ENCODE data around the gene CAB39.
A peak's percentile ranks its signal among the peaks of the same experiment; 100 is the strongest.
"Not testable (repeated sequence)": the region's sequence is repeated elsewhere in the genome, so short reads cannot be mapped to it uniquely, and the experiment has no call there.

CAB39 gene

DNA sequence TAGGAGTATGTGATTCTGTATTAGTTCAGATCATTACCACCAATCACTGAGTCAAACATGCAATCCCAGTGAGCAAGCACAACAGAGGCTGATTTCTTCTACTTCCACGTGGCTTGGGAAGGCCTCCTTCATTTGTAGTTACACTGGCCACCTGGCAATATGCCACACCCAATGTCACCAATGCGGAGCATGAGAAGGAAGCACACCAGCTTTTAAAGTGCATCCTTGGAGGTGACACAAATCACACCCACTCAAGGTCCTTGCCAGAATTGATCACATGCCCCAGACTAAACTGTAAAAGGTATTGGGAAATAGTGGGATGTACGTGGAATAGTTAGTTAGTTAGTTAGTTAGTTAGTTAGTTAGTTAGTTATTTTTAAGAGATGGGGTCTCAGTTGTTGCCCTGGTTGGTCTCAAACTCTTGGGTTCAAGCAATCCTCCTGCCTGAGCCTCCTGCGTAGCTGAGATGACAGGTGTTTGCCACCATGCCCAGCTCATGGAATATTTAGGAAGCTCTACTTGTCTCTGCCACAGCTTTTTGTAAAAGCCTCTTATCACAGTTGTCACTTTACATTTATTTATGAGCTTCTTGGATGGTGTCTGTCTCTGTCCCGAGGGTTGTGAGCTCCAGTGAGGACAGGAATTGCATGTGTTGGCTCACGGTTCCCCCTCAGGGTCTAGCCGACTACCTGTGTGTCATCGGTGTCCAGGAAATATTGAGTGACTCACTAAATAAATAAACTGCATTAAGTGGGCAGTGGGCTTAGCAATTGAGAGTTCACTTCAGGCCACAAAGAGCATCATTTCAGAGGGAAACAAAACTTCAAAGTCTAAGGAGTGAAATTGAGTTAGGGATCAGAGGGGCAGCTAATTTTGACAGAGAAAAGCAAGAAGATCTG, 28.1 kb upstream of the CAB39 start:
- no peak for DNase-seq

DNA sequence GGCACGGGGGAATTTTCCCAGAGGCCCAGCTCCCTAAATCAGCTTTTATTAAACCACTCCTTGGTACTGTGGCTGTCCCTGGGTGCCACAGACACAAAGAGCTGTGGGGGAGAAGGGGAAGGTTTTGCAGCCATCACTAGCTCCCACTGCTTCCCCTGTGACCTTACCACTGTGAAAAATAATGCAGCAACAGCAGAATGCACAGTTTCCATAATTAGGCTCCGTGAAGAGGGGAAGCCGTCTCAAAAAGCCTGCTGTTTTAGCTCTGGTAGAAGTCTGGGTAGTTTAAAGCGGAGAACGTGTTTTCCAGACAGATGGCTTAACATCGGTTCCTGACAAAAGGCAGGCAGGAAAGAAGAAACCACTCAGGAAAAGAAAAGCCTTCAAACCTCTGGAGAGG, 27.5 kb upstream of the CAB39 start:
- DNase-seq = no peak

DNA sequence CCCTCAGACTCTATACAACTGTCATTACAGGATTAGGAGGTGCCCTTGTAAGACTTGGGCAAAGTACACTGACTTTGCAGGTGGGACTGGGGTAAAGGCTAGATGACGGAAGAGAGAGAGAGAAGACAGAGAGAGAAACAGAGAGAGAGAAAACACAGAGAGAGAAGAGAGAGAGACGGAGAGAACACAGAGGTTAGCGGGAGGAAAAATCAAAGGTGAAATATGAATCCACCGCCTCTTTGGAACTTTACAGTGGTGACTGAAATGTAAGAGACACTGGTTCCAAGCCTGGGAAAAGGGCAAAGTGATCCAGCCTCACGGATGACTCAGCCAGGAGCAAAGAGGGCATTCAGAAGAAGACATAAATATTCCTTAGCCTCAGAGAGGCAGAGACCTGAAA, 25.1 kb upstream of the CAB39 start:
- no peak for DNase-seq

DNA sequence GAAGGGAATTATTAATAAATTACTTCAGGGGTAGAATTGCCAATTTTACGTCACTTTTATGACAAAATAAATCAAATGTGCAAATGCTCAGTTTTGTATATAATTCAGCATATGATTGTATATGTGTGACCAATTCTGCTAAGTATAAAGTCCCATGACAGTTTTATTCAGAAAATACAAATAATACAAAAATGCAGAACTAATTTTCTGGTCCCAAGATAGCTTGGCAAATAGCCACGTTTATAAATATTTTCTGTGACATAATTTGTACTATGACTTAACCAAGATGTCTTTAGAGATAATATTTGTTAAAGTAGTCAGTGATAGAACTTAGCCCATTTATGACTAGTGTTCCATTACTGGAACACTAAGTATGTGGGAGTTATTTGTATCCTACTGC, 24.2 kb upstream of the CAB39 start:
- no peak for DNase-seq

DNA sequence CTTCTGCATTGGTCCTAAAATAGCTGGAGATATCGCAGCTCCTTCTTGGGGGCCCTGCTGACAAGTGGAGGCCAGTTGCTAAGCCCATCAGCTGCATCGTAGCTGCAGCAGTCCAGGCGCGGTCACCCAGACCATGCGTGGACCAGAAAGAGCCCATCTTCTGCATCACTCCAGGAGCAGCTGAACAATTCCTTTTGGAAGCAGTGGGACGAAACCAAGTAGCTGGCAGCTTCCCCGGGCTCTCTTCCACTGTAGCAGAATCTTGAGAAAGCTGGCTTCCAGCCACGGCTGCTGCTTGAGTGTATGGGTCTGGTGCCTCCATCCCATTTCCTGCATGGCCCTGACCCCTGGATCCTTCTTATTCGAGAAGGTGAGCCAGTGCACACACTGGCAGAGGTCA, 22.2 kb upstream of the CAB39 start:
- no peak for DNase-seq

DNA sequence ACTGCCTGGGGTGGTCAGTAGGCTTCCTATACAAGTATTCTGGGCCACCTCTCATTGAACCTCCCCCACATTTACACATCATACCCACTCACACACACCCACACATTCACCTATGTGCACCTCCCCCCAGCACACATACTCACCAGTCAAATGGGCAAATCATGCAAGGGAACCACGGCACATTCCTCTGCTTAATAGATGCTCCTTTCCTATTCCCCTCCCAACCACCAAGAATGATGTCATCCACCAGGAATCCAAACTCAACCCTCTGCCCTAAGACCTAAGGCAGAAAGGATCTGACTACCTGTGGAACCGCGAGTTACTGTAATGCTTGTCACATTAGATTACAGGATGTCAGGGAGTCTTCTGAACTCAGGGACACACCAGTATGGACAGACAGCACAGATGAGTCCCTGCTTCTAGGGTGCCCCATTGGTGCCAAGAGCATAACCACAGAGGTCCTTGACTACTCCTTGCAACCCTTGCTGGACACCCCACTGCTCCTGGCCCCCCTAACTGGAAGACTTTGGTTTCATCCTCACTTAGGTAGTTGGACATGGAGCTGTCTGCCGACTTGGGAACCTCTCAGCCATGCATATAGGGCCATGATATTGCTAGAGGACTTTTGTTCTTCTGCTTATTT, 21.5 kb upstream of the CAB39 start:
- DNase-seq = no peak

DNA sequence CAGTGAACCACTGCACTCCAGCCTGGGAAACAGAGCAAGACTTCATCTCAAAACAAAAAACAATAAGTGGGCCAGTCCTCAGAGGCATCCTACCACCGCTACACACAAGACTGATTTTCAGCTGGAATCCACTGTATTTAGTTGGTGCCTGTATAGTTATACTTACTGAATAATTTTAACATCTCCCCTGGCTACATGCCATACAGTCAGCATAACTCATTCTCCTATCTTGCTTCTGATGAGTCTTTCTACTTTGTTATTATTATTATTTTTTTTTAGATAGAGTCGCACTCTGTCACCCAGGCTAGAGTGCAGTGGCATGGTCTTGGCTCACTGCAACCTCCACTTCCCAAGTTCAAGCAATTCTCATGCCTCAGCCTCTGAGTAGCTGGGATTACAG, 19.9 kb upstream of the CAB39 start:
- DNase-seq = no peak

DNA sequence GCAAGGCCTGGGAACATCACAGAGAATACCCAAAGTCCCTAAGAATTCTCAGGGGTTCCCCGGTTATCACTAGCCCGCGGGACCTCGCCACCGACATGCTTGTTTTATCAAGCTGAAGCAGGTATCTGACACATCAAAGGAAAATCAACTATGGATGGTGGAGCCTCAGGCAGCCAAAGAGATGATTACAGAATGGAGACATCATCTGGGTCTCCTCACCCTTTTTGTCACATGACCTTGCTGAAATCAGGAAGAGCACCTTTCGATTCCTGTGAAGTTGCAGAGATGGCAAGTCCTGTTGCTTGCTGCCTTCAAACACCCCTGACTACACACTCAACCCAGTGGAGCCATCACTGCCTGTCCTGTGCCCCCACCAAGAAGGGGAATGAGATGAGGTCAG, 19.2 kb upstream of the CAB39 start:
- no peak for DNase-seq

DNA sequence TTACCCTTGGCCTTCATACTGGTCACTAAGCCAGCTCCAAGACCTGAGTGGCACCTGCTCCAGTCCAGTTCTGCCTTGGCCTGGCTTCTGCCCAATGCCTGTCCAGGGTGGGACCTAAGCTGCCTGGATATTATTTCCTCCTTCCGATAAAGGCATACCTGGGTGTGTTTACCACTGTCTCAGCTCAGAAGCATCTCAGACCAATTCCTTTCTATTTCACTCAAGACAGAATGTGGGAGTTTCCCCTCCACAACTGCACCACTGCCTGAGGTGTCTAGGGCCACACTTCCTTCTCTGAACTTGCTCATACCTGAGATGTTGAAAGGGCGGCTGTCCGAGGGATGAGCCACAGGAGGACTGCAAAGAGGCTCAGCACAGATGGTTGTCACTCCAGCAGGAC, 18.4 kb upstream of the CAB39 start:
- no peak for DNase-seq

DNA sequence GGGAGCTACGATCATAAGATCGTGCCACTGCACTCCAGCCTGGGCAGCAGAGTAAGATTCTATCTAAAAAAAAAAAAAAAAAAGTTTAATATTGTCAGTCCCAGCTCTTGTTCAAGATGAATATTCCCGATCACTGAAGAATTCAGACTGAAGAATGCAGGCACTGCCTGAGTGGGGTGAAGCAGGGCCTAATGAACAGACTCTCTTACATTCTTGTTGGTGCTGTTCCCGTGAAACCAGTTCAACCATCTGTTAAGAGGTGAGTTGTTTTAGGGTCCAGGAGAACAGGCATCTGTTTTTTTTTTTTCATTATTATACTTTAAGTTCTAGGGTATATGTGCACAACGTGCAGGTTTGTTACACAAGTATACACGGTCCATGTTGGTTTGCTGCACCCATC, 17.1 kb upstream of the CAB39 start:
- no peak for DNase-seq

DNA sequence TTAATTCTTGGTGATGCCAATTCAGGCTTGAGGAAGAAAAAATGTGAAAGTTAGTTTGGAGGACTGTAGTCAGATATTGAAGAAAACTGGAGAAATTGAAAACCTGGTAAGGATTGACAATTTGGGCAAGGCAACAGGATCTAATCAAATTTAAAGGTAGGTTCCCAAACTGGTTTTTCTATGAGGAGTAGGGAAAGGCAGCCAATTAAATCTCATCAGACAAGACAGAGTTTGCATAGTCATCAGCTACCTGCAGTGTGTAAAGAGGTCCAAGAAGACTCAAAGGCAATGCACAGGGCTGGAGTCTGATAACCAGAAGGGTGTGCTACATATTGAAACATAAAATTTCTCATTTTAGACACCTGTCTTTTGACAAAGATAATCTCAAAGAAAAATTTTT, 16.0 kb upstream of the CAB39 start:
- DNase-seq = no peak

DNA sequence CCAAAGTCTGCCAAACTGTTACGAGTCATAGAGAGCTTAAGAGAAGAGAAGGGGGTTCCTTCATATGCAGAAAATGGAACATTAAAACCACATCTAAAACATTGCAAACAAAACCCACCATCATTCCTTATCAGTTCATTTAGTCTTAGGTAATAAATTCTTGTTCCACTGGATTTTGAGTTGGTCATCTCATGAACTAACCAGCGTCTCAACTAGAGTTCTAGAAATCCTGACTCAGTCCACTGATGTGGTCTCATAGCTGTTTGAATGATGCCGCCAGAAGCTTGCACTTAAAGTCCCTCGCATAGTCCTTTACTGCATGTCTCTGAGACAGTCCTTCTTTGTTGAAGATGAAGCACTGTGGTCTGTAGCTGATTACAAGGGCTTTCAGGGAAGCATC, 15.0 kb upstream of the CAB39 start:
- DNase-seq = no peak

DNA sequence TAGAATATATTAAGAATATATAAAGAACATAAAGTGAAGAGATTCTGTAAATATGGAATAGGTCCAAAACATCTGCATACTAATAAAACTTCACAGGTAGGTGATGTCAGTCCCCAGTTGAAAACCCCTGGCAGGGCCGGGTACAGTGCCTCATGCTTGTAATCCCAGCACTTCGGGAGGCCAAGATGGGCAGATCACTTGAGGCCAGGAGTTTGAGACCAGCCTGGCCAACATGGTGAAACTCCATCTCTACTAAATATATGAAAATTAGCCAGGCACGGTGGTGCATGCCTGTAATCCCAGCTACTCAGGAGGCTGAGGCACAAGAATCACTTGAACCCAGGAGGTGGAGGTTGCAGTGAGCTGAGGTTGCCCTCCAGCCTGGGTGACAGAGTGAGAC, 13.9 kb upstream of the CAB39 start:
- not testable (repeated sequence) for DNase-seq

DNA sequence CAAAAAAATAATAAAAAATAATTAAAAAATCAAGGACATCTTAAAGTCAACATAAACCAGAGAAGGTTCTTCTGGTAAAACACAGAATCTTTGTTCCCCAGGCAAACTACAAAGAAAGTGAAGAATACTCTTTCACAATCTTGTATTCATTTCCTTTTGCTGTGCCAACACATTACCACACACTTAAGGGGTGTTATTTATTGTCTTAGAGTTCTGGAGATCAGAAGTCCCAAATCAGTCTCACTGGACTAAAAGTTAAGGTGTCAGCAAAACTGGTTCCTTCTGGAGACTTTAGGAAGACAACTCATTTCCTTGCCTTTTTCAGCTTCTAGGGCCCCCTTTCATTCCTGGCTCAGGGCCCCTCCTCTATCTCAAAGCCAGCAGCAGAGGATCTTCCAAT, 12.2 kb upstream of the CAB39 start:
- no peak for DNase-seq

DNA sequence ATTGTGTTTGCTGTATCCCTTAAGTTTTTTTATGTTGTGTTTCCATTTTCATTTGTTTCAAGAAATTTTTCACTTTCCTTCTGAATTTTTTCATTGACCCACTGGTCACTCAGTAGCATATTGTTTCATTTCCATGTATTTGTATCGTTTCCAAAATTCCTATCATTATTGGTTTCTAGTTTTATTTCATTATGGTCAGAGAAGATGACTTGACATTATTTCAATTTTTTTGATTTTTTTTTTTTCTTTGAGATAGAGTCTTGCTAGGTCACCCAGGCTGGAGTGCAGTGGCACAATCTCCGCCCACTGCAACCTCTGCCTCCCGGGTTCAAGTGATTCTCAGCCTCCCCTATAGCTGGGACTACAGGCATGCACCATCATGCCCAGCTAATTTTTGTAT, 11.3 kb upstream of the CAB39 start:
- DNase-seq = no peak

DNA sequence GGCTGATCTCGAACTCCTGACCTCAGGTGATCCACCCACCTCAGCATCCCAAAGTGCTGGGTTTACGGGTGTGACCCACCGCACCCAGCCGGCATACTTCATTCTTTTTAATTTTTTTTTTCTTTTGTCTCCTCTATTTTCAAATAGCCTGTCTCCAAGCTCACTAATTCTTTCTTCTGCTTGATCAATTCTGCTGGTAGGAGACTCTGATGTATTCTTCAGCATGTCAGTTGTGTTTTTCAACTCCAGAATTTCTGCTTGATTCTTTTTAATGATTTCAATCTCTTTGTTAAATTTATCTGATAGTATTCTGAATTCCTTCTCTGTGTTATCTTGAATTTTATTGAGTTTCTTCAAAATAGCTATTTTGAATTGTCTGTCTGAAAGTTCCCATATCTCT, 10.2 kb upstream of the CAB39 start:
- DNase-seq = not testable (repeated sequence)

DNA sequence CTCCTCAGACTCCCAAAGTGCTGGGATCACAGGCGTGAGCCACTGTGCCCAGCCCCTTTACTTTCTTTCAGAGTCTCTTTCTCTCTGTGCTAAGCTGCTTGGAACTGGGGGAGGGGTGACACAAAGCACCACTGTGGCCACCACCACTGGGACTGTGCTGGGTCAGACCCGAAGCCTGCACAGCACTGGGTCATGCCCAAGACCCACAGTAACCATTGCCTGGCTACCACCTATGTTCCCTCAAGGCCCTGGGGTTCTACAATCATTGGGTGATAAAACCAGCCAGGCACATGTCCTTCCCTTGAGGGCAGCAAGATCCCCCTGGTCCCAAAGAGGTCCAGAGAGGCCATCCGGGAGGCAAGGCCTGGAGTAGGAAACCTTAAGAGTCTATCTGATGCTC, 9.1 kb upstream of the CAB39 start:
- no peak for DNase-seq

DNA sequence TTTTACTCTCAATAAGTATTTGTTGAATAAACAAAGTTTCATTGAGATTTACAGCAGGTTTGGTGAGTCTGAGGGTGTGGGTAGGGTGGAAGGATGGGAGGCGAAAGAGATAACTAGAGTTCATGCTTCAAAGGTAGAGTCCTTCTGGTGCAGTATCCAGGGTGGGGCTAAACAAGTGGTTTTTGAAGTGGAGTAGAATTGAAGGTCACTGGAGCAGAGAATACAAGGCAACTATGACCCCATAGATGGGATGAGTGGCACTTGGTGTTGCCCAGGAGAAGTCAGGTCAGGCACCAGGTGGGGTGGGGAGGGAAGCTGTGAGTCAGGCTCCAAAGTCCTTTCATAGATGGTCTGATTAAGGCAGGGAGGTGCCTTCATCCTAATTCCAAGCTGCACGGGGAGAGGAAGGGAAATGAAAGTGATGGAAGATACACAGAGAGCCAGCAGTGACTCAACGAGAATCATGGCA, 6.6 kb upstream of the CAB39 start:
- no peak for DNase-seq

DNA sequence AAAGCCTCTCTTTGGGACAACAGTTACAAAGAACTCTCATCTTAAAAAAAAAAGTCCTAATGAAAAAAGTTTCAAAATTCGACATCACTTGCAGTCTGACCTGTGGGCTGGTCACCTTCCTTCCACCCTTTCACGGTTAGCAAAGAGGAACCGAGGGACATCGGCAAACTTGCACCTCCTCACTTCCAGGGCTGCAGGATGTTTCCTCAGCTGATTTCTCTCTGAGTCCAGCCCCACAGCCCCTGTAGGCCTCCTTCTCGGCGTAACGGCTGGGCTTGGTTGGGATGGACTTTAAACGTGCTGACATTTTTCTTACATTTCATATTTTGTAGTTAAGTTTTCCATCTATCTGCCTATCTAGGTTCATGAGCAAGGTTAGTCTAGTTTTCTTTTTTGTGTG, 5.7 kb upstream of the CAB39 start:
- DNase-seq = no peak

DNA sequence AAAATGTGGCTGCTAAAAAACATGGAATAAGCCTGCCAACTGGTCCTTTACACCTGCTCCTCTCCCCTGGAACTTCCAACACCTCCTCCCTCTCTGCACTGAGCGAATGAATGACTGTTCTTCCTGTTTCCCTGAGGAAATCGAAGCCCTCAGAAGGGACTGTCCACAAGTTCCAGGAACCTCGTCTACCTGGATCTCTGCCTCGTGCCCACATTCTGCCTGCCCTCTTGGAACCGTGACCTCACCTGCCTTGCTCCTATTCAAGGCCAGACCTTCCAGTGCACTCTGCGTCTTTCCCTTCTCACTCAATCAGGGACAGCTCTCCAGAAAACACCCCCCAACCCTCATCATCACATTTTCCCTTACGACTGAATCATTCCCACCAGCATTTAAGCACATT, 4.4 kb upstream of the CAB39 start:
- DNase-seq = no peak

DNA sequence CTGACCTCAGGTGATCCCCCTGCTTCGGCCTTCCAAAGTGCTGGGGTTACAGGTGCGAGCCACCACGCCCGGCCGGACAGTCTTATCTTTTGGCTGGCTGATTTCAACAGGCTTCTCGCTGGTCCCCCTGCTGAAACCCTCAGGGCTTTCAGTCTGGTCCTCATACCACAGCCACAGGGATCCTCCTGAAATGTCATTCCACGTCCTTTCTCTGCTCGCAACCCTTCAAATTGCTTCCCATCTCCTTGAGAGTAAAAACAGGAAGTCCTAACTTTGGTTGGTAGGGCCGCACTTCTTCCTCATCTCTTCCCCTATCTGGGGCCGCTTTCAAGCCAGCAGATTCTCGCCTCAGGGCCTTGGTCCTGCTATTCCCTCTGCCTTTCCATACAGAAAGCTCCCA, 1.4 kb upstream of the CAB39 start:
- DNase-seq = no peak

DNA sequence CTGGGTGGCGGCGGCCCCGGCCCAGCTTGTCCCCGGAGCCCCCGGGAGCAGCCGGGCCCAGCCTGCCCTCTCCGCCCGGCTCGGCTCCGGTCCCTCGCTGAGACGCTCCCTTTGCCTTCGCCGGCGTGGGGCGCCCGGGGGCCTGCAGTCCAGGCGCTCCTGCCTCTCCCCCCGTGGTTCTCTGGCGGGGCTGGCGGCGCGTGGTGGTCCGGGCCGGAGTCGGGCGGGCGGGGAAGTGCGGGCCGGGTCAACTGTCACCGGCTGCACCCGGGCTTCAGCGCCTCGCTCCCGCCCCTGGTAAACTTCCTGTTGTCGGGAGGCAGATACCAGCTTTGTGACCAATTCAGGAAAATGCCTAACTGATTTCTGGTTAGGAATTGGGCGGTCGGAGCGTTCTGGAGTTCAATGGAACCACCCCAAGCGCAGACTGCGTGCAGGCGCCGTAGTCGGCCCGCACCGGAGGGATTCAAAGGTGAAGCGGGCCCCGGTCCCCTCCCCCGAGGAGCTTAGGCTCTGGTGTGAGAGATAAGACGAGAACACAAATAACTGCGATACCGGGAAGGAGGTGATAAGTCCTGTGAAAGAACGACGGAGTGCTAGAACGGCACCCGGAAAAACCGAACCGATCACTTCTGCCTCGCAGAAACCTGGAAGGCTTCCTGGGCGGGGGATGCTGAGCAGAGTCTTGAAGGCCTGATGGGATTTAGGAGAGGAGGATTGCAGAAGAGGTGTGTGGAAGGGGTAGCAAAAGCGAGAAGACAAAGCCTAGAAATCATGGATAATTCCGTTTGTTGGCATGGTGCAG, 891 bp downstream of the CAB39 start:
- peak; percentile 51 for DNase-seq

DNA sequence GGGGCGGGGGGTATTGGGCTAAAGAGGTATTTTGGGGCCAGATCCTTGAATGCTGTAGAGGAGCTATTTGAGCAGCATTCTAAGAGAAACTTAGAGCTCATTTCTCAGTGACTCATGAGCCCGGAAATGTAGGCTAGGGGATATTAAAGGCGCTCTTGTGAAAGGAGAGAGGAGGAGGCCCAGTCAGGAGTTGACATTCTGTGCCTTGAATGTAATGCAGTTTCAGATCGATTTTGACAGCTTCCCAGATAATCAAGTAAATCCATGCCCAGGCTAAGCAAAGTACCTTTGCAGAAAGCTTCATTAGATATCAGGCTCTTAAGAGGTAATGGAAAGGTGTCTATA, 1.5 kb downstream of the CAB39 start:
- DNase-seq = no peak

DNA sequence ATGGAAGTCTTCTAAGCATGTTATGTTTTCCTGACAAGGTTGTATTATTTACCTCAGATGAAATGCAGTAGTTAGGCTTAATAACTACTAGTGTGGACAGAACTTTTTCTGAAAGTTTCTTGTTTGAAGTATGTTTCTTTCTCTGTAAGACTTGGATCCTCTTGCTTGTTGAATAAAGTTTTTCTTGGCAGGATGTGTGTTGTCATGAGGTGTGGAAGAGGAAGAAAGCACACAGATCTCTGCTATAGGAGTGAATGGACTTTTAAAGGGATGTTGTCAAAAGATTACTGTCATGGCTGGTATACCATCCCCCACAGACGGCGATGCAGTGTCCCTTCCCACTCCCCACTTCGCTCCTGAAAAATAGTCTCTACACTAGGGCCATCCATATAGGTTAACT, 2.6 kb downstream of the CAB39 start:
- DNase-seq = no peak
